K562 (cell line): ENCODE measurements around the gene GATA6. TPM values are rescaled to one million over a fixed set of nuclear protein-coding genes. Genes with fewer than 3 reads are reported as not detected.

Experiments used
- AFF4 ChIP-seq: sonication (generic); formaldehyde crosslinking; IDR thresholded peaks from 2 replicates; pipeline ENCODE4 v1.8.0; 2023; ENCODE audit warnings: mild to moderate bottlenecking, missing genetic modification reagents
- CEBPB ChIP-seq: fragments of 450-650 bp; IDR thresholded peaks from 2 replicates; pipeline ENCODE4 v1.6.1; 2016; ENCODE audit warnings: missing genetic modification characterization, missing compliant biosample characterization
- CXXC5 ChIP-seq: fragments of 250-450 bp; sonication (Bioruptor Pico); IDR thresholded peaks from 2 replicates; pipeline ENCODE4 v1.8.0; 2022; ENCODE audit warnings: inconsistent platforms, mild to moderate bottlenecking, moderate library complexity
- GTF2F1 ChIP-seq: IDR thresholded peaks from 2 replicates; pipeline ENCODE4 v1.6.1; 2011; ENCODE audit warnings: low read depth, low read length, improper control_type of control experiment
- HES1 ChIP-seq: fragments of 450-650 bp; IDR thresholded peaks from 2 replicates; pipeline ENCODE4 v1.6.1; 2016; ENCODE audit warnings: low read depth, mild to moderate bottlenecking, moderate library complexity
- MEF2D ChIP-seq: conservative IDR thresholded peaks from 2 replicates; pipeline ENCODE4 v1.6.1; 2016; ENCODE audit warnings: low read depth, missing genetic modification characterization, missing compliant biosample characterization
- RFX1 ChIP-seq: fragments of 450-650 bp; IDR thresholded peaks from 2 replicates; pipeline ENCODE4 v1.6.1; 2016; ENCODE audit warnings: mild to moderate bottlenecking, moderate library complexity
- SAFB2 ChIP-seq: fragments of 200-400 bp; formaldehyde crosslinking; IDR thresholded peaks from 2 replicates; pipeline ENCODE4 v1.6.1; 2018; ENCODE audit warnings: borderline replicate concordance, low read length, low read depth, moderate library complexity; ENCODE audit not compliant: severe bottlenecking
- SNRNP70 ChIP-seq: fragments of 200-400 bp; formaldehyde crosslinking; optimal IDR thresholded peaks from 2 replicates; pipeline ENCODE3; 2017; ENCODE audit warnings: low read depth, low read length
- TAF9B ChIP-seq: fragments of 450-650 bp; IDR thresholded peaks from 2 replicates; pipeline ENCODE4 v1.6.1; 2018; ENCODE audit warnings: mild to moderate bottlenecking; ENCODE audit not compliant: partially characterized antibody
- ZNF232 ChIP-seq: sonication (generic); formaldehyde crosslinking; IDR thresholded peaks from 2 replicates; pipeline ENCODE4 v1.8.0; 2022; ENCODE audit warnings: mild to moderate bottlenecking, missing genetic modification reagents
- ZNF75A ChIP-seq: fragments of 450-650 bp; formaldehyde crosslinking; IDR thresholded peaks from 2 replicates; pipeline ENCODE4 v1.4.0; 2020; ENCODE audit warnings: mild to moderate bottlenecking
- ZNF764 ChIP-seq: fragments of 250-450 bp; sonication (Bioruptor Pico); IDR thresholded peaks from 2 replicates; pipeline ENCODE4 v1.4.0; 2020; ENCODE audit warnings: low read depth, mild to moderate bottlenecking, moderate library complexity
- ZNF79 ChIP-seq: fragments of 250-450 bp; sonication (Bioruptor Pico); IDR thresholded peaks from 2 replicates; pipeline ENCODE4 v1.4.0; 2020; ENCODE audit warnings: low read depth, mild to moderate bottlenecking, moderate library complexity
- polyA plus RNA-seq, 8 experiments: library from polyadenylated mRNA; depleted of rRNA in 4 of 8; stranded (reverse) in 5 of 8; unstranded in 3 of 8; fragments of >200 nt; fragmentation: Nextera tagmentation in 2 of 8; fragmentation: Illumina TruSeq in 1 of 8; extraction: Ambion mirVana in 2 of 8; extraction: Trizol in 1 of 8; gene quantifications; 2 replicates each; pipeline versions ENCODE4 v1.2.1 to v1.2.3, GENCODE V29; 2011 to 2014; ENCODE audit warnings: inconsistent platforms in 1 of 8, missing spikeins in 1 of 8
- total RNA-seq, 7 experiments: library from RNA; depleted of rRNA in 6 of 7; stranded (reverse); fragments of >200 nt in 6 of 7; fragmentation: Illumina TruSeq in 2 of 7; extraction: Trizol in 2 of 7; gene quantifications; 2 replicates each; pipeline versions ENCODE4 v1.2.1 to v1.2.3, GENCODE V29; 2011 to 2021; ENCODE audit warnings: low replicate concordance in 1 of 7

GATA6 gene
- total and polyA plus RNA-seq, 9 of the 15 experiments (the other 6 are each of a cell fraction or from before 2014, with no cell fraction given) = 0.01 to 0.24 (median 0.16) TPM; not detected in 5

- TF ChIP-seq AFF4 (no peak), SAFB2 (no peak), GTF2F1 (no peak), HES1 (no peak), ZNF232 (CRISPR knock-in tag) (no peak), RFX1 (no peak), MEF2D (tag) (no peak), TAF9B (no peak), SNRNP70 (no peak), ZNF75A (CRISPR knock-in tag) (no peak), CXXC5 (no peak), ZNF764 (CRISPR knock-in tag) (no peak), ZNF79 (CRISPR knock-in tag) (no peak), CEBPB (tag) (peak; percentile 59; the same call in 1 of the 2 replicates)
These were observed 44.4 kb upstream of the GATA6 start (continued) for GRCh38 chr18:22124970-22125369.
